Measurements from ENCODE around the gene STX8.

GRCh38 chr17:9237661-9238301 is 337.8 kb downstream of the STX8 start:
- TF ChIP-seq CTCF (IDR thresholded peaks at IDR 0.05; ENCODE audit: low read depth, low read length) = no peak
- TF ChIP-seq EZH2phosphoT487 (IDR thresholded peaks at IDR 0.05; ENCODE audit: low read depth) = no peak
